Stimulated activated CD4-positive, alpha-beta T cell treated with anti-CD3 and anti-CD28 coated beads, Interleukin-1b, Interleukin-23, amount 100 ng/mL, for 1 hour (primary cell): Measurements from ENCODE around the gene PDE1C.

Experiments used
- DNase-seq, 2 donors: peaks; one replicate each; pipeline ENCODE4 v3.0.0-alpha.2; 2020; ENCODE audit warnings: low read depth in 2 of 2

Gene PDE1C

DNA sequence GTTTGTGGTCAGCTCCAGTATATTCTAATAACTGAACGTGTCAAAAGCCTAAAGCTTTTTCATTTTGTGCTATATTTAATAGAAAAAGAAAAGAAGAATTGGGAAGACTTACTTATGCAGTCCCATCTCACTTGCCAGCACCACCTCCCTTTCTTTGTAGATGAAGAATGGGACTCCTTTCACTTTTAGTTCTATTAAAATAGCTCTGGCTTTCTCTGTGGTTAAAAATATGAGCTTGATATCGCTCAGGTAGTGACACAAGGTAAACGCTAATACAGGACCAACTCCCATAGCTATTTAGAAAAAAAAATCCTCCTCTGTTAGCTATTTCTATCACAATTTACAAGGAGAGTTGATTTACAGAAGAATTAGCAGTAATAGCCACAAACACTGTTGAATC lies 176.8 kb downstream of the PDE1C start:
- no peak for DNase-seq

DNA sequence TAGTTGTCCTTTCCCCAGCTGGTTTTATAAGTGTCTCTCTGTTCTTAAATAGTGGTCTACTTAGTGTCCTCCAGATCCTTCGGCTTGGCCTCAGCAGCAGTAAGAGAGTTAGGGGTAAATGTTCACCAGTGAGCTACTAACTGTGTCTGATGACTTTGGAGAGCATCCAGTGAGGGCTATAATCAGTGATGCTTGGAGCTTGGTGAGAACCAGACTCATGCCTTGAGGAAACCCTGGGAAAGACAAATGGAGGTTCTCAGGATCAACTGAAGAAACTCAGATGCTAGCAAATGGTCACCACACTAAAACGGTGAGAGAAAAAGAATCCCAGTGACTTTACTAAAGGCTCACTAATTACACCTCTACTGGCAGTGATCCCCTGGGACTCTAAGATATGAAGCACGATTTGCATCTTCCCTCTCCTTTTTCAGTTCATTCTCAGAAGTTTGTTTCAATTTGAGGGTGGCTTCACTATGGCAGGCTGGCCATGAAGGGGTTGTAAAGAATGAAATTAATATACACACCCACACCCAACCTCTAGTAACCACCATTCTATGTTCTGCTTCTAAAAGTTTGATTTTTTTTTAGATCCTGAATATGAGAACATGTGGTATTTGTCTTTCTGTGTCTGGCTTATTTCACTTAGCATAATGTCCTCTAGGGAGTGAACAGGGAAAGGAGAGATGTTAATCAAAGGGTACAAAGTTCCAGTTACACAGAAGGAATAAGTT lies 177.9 kb downstream of the PDE1C start:
- DNase-seq = no peak

DNA sequence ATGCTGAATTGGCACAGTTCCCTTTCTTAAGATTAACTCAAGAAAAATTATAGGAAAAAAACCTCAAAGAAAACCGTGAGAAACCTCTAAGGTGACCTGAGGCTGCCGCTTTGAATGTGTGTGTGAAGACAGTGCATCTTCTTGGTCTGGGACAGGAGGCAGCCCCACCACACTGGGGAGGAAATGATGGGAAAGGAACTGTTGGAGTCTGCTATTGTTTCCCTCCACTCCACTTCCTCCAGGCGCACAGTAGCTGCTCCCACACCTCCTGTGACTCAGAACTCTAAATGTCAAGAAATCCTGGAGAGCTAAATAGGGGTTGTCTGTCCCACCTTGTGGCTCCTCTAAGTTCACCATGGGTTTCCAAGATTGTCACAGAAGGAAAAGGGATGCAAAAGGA lies 179.4 kb downstream of the PDE1C start:
- DNase-seq = no peak

DNA sequence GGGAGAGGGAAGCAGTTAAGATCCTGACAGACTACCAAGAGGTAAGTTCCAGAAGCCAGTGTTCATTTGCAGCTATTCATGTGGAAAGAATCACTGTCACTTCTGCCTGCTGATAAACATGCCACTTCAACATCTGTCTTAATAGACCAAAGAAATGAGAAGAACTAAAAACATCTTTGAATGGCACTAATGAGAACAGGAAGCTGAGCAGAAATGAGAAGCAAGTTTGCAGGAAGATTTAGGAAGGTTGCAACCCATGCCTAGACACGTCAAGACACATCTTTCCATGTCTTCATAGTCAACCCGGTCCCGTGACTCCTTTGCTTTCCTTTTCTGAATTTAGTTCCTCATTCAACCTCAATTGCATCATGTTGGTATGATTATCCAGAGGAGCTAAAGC lies 180.0 kb downstream of the PDE1C start:
- no peak for DNase-seq

DNA sequence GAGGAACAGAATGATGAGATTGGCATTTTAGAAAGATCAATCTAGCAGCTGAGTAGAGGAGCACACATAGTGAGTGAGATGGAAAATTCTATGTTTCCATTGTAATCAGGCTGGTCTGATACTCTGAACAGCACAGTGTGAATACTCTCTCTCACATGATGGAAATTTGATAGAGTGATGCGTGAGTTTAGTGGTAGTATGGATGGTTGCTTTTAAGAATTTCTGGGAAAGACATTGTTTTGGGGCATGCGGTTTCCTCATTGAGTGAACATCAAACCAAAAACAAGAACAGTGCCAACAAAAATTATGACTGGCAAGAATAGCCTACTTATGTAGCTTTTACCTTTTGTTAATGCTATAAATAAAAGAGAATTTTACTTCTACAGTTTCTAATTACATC lies 183.2 kb downstream of the PDE1C start:
- no peak for DNase-seq

DNA sequence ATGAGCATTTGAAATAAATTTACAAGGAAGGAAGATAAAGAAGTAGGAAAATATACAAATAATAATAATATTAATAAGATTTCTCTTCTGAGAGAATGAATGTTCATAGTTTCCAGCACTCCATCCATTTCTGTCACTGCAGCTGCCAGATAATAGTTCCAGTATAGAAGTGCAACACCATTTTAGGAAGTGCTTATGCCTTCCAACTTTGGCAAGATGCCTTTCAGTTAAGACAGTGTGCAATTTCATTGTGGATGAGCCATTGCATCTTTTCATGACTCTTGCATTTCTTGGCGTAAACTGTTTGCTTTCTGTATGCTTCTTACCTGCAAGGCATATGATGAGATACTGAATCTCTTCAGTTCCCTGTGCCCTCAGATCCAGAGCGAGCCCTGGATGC lies 185.0 kb downstream of the PDE1C start:
- DNase-seq = no peak

DNA sequence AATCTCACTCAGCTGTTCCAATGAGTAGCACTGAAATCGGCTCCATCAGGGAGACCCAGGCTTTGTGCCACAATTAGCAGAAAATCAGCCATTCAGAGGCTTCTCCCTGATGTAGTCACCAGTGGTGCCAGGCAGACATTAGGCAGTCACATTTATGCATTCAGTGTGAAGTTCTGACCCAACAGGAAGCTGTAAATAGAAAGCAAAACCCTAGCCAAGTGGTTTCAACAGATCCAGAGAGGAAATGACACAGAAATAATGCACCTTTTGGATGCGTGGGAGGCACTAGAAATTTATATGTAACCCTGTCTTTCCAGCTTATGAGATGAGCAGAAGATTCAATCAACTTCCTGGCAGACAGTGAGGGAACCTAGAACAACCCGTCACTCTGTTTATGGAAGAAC lies 186.4 kb downstream of the PDE1C start:
- DNase-seq = no peak

DNA sequence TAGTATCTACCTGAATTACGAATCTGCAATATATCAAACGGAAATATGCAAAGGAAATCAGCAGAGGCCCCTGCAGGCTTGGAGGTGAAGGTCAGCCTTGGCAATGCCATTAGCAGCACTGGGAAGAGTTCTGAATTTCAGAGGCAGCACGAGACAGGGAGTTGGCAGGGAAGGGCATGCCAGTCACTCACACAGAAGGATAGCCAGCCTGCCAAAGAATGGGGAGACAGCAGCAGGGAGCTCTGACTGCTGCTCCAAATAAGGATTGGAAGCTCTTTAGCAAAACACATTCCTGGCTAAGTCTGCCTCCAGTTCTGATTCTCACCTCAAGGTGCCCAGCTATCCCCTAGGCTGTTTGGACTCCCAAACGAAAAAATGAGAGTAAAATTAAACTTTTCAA lies 188.0 kb downstream of the PDE1C start:
- no peak for DNase-seq

DNA sequence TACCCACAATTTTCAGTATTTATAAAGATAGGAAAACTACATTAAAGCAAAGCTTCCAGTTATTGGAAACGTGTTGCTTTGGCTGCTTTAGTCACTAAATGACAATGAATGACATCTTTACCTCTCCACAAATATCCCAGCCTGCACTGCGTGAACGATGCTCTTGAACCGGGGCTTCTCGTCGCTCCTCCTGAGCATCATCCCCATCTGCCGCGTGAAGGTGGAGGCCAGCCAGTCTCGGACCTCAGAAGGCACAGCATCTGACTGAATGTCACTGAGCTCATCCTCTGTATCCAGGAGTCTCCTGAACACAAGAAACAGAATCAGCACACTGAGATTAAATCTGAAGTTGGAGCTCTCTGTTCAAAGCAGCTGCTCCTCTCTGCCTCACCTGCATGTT lies 191.3 kb downstream of the PDE1C start:
- no peak for DNase-seq

DNA sequence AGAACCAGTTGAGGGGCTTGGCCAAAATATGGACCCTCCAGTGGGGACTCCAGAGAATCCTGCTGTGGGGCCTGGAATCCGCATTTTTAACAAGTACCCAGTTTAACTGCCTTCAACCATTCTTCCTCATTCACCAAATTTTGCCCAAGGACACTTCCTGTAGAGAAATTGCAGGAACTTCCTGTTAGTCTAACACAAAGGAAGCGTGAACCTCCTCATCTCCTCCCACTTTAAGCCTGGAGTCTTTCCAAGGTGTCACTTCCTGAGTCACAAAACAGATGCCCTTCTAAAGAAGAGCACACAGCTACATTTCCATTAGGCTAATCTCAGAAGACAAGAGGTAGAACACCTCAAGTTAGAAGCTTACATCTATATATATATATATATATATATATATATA lies 194.8 kb downstream of the PDE1C start:
- DNase-seq = no peak

DNA sequence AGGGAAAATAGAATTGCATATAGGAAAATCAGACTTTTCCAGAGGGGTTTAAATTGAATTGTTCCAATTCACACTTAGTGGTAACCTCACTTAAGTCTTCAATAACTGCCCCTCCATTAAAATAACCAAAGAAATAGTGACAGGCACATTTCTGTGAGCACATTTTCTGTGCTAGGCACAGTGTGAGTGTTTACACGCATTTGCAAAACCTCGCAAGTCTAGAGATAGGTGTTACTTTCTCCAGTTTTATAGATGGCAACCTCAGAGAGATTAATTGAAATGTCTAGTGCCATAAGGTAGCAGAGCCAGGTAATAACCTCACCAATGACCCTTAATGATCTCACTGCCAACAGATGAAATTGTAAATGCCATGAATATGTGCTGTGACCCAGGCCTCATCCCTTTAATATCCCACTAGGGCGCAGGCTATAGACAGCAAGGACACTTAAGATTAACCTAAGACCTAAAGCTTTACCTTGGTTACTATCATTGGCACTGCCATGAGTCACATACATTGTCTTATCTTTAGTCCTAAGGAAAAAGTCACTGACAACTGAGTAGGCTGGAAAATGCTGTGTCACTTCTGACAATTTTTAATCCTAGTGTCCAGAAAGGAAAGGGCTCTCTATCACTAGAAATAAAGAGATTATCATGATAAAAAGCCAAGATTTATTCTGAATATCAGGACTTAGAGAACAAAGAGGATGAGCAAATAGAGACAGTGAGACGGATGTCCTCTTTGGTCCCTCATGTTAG lies 195.4 kb downstream of the PDE1C start:
- no peak for DNase-seq

DNA sequence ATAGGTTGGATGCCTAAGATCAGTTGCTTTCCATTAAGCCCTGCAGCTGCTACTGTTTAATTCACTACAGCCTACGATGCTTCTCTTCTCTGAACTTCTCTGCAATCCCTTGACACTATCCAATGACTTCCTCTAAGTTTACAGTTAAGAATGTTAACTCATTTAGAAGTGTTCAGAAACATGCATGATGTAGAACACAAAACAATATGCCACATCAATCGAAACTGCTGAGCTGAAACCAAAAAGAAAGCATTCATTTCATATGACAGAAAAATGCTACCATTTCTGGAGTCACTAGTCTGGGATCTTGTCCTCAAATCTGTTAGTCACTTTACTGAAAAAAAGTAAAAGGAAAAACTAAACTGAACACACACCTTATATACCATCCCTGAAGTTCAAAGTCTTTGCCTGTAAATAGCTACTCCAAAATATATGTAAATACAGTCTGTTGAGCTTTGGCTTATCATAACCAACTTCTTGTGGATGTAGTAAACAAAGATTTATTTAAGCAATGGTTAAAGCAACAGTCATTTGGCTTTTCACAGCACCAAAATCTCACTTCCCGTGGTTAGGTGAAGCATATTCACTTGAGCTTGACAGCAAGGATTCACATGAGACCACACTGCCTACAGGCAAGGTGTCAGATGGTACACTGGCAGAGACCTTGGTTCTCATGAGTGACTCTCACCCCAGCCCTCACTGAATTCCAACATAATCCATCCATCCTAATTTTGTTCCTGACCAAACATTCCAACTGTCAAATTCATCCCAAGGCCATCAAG lies 196.2 kb downstream of the PDE1C start:
- DNase-seq = no peak

DNA sequence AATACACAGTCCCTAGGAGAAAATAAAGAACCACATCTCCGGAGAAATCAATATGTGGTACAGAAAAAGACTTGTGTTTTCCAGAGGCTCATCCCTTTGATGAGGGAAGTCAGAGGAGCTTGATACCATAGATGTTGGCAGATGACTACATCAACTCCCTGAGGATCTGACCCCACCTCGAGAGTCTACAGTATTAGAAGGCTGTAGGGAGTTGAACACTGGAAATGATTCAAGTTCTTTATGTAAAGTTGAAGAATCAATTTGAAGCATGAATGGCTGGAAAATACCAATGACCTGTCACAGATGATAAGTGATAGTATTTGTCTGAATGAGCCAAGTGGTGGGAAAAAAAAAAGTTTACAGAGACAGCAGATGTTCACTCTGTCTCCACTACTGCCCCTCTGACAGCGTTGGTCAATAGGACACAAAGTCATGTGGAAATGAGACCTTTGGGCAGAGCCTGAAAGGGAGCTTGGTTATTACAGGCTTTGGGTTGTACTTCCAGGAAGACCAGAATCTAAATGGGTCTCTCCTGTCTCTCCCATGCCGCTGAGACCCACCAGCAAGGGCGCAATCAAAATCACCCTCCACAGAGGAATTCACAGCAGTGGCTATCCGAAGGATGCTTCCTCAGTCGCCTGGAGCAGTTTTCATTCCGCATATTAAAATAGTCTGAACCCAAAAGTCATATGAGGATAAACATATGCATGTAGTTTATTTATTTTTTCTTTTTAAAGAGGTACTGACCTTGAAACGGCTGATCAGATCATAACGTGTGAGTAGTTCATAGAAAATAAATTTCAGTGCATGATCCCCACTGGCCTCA lies 197.4 kb downstream of the PDE1C start:
- DNase-seq = no peak

DNA sequence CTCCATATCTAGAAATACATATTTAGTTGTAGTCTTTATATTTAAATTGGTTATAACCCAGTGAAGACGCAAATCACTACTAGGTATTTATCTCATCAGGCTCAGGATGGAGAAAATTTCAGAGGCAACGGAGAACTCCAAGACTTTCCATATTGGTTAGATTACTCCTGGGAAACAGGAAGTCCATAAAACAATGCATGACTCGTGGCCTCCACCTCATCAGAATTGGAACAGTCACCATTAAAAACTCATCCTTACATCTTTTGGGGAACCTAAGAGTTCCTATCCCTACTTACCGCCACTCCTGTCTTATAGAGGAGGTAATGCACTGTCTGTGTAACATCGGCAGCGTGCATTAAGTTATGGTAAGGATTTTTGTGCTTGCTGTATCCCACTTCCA lies 205.6 kb downstream of the PDE1C start:
- no peak for DNase-seq

DNA sequence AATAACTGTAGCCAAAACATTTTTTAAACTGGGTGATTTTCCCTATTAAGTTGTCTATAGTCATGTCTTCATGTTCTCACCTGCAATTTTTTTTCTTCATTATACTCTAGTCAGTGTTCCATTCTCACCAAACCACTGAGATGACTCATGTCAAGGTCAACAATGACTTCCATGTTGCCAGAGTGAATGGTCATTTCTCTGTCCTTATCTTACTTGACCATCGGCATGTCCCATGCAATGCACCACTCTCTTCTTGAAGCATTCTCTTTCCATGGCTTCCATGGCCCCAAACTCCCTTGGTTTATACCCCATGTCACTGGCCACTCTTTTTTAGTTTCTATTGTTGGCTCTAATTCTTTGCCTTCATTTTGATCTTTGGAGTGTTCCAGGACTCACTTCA lies 209.3 kb downstream of the PDE1C start:
- DNase-seq = no peak

DNA sequence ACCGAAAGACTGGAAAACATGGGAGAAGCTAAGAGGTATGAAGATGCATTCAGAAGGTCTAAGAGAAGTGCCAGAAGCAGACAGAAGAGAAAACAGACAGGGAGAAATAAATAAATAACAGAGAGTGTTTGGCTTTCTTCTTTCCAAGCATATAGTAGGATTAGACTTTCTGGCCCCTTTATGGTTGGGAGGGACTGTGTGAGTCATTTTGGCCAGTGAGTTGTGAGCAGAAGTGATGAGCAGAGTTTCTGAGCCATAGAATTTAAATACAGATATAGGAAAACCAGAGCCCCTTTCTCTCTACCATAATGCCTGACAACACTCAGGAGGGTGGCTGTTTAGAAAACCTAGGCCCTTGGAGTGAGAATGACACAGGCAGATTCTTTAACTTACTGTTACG lies 212.2 kb downstream of the PDE1C start:
- DNase-seq = no peak

DNA sequence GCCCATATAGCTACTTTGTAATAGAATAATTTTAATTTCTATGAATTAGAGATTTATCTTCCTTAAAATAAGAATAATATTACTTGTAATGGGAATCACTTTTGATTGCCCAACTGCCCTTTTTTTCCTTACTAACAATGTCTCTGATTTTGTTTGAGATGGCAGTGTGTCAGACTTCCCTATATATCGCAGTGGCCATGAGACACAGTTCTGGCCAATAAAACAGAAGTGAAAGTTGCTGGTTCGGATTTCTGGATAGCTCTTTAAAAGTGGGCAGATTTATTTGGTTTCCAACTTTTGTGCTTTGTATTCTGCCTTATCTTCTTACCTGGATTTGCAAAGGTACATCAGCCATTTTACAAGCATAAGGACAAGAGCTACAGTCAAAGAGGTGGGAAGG lies 213.0 kb downstream of the PDE1C start:
- no peak for DNase-seq

DNA sequence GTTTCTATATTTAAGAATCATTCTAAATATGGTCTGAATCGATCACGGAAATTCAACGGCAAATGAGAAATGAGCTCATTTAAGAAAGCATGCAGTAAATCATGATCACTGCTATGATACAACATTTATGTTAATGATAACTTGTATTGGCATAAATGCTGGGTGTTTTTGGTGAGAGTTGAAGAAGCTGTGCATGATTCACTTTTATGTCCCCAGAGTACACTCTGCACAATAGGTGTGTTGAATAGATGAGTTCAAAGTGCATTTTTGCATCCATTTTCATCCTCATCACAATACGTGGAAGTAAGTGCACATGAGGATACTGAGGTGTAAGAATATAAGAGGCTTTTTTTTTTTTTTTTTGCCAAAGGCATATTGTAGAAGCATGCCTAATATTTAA lies 213.9 kb downstream of the PDE1C start:
- no peak for DNase-seq

DNA sequence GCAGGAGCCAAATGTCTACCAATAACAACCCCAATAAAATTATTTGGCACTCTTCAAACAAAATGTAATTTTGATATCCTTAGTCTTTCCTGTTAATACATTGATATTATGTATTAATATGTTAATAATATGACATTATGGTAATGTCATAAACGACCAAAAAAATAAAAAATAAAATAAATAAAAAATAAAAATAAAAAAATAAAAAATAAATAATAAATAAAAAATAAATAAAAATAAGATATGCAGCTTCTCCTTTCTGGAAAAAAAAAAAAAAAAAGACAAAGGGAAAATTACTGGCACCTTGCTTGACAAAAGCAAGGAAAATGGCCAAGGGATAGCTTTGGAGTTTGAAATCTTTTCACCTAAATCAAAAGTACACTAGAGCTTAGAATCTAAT lies 214.7 kb downstream of the PDE1C start:
- no peak for DNase-seq

DNA sequence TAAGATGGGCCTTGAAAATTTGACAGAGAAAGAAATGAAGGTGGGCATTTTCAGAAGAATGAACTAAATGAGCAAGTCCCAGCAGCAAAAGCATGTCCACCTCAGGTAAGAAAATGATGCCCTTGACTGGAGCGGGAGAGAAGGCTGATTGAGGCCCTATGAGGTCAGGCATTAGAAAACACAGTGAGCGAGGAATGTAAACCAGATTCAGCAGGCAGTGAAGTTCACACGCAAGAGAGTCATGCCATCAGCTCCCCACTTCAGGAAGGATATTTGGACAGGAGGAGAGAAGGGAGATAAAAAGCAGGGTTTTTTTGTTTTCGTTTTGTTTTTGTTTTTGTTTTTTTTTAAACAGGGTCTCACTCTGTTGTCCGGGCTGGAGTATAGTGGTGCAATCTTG lies 216.8 kb downstream of the PDE1C start:
- DNase-seq = no peak

DNA sequence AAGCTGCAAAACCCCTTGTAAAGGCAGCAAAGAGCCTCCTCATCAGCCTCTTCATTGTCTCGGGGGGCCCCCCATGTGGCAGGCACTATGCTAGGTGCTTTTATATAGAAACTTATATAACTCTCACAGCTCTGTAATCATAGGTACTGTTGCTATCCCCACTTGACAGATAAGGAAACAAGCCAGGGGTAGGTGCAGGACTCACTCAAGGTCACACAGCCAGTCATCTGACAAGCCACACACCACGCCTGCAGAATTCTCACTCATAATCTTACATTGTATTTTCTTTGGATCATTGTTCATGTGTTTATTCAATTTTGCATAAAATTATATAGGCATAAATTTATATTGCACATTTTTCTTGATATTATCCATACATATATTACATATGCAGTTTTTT lies 217.7 kb downstream of the PDE1C start:
- no peak for DNase-seq

DNA sequence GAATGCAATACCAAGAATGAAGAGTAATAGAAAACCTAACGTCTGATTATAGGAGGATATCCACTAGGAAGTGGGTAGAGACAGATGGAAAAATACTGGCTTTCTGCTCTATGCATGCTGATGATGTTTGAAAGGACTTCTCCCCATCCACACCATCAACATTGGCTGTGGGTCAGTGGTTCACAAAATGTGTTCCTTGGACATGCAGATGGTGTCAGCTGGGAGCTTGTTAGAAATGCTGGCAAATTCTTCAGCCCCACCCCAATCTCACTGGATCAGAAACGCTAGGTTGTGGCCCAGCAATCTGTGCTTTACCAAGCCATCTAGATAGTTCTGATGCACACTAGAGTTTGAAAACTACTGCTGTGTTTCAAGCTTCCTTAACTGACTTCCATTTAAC lies 219.1 kb downstream of the PDE1C start:
- DNase-seq = no peak
